ENCODE data around the gene TRIM39. TPM values are rescaled to one million over a fixed set of nuclear protein-coding genes. Genes with fewer than 3 reads are reported as not detected.

TRIM39 gene
- total and polyA plus RNA-seq, 9 of the 15 experiments (the other 6 are each of a cell fraction or from before 2014, with no cell fraction given), result 5.6 to 17.7 (median 12.8) TPM

Small RNAs within 50 kb of the gene (small RNA-seq; reads per million reads assigned to genes)
- gene HLA-N, result not detected

Other genes starting within 250 kb of the TRIM39 start
Only the 7 nearest of the 10 such genes appear.
- gene TRIM31, start 213.8 kb upstream of the TRIM39 start, total RNA-seq (2014; rRNA removed), result not detected in 2 replicates
- not detected in 2 replicates for gene TRIM31, start 213.8 kb upstream of the TRIM39 start, total RNA-seq (2014; rRNA removed; fragmentation: Illumina TruSeq; extraction: Trizol)
- gene TRIM31, start 213.8 kb upstream of the TRIM39 start, total RNA-seq (2015; rRNA removed; fragmentation: Illumina TruSeq; extraction: Trizol), result not detected in 2 replicates
- gene TRIM31, start 213.8 kb upstream of the TRIM39 start, total RNA-seq (2021), result not detected in 2 replicates
- not detected in 2 replicates for gene TRIM31, start 213.8 kb upstream of the TRIM39 start, polyA plus RNA-seq (2011; rRNA removed)
- not detected in 2 replicates for gene TRIM31, start 213.8 kb upstream of the TRIM39 start, polyA plus RNA-seq (2014; fragmentation: Illumina TruSeq; extraction: Trizol)
- gene TRIM31, start 213.8 kb upstream of the TRIM39 start, polyA plus RNA-seq (2014; fragmentation: Nextera tagmentation; extraction: Ambion mirVana), result not detected
- not detected in 2 replicates for gene TRIM31, start 213.8 kb upstream of the TRIM39 start, polyA plus RNA-seq (2014; rRNA removed)
- gene TRIM40, start 190.8 kb upstream of the TRIM39 start, total RNA-seq (2014; rRNA removed), result not detected in 2 replicates
- not detected in 2 replicates for gene TRIM40, start 190.8 kb upstream of the TRIM39 start, total RNA-seq (2014; rRNA removed; fragmentation: Illumina TruSeq; extraction: Trizol)
- gene TRIM40, start 190.8 kb upstream of the TRIM39 start, total RNA-seq (2015; rRNA removed; fragmentation: Illumina TruSeq; extraction: Trizol), result not detected in 2 replicates
- gene TRIM40, start 190.8 kb upstream of the TRIM39 start, total RNA-seq (2021), result not detected in 2 replicates
- gene TRIM40, start 190.8 kb upstream of the TRIM39 start, polyA plus RNA-seq (2011; rRNA removed), result not detected in 2 replicates
- not detected in 2 replicates for gene TRIM40, start 190.8 kb upstream of the TRIM39 start, polyA plus RNA-seq (2014; fragmentation: Illumina TruSeq; extraction: Trizol)
- gene TRIM40, start 190.8 kb upstream of the TRIM39 start, polyA plus RNA-seq (2014; fragmentation: Nextera tagmentation; extraction: Ambion mirVana), result under 1 TPM in 1 of 2 experiments, not detected in 1; 0.04 TPM
- gene TRIM40, start 190.8 kb upstream of the TRIM39 start, polyA plus RNA-seq (2014; rRNA removed), result 0.08 TPM in 1 of 2 replicates, not detected in the other
- 0.36 and 0.61 TPM in 2 replicates for gene TRIM10, start 165.7 kb upstream of the TRIM39 start, total RNA-seq (2014; rRNA removed)
- 0.65 and 0.73 TPM in 2 replicates for gene TRIM10, start 165.7 kb upstream of the TRIM39 start, total RNA-seq (2014; rRNA removed; fragmentation: Illumina TruSeq; extraction: Trizol)
- 0.36 and 0.38 TPM in 2 replicates for gene TRIM10, start 165.7 kb upstream of the TRIM39 start, total RNA-seq (2015; rRNA removed; fragmentation: Illumina TruSeq; extraction: Trizol)
- 0.58 and 0.86 TPM in 2 replicates for gene TRIM10, start 165.7 kb upstream of the TRIM39 start, total RNA-seq (2021)
- 0.26 and 0.31 TPM in 2 replicates for gene TRIM10, start 165.7 kb upstream of the TRIM39 start, polyA plus RNA-seq (2011; rRNA removed)
- 0.74 and 0.83 TPM in 2 replicates for gene TRIM10, start 165.7 kb upstream of the TRIM39 start, polyA plus RNA-seq (2014; fragmentation: Illumina TruSeq; extraction: Trizol)
- gene TRIM10, start 165.7 kb upstream of the TRIM39 start, polyA plus RNA-seq (2014; fragmentation: Nextera tagmentation; extraction: Ambion mirVana), result under 1 TPM; 0.15 to 0.36 TPM
- 0.90 and 1.00 TPM in 2 replicates for gene TRIM10, start 165.7 kb upstream of the TRIM39 start, polyA plus RNA-seq (2014; rRNA removed)
- 2.3 and 2.6 TPM in 2 replicates for gene TRIM15, start 163.4 kb upstream of the TRIM39 start, total RNA-seq (2014; rRNA removed)
- 0.80 and 0.91 TPM in 2 replicates for gene TRIM15, start 163.4 kb upstream of the TRIM39 start, total RNA-seq (2014; rRNA removed; fragmentation: Illumina TruSeq; extraction: Trizol)
- gene TRIM15, start 163.4 kb upstream of the TRIM39 start, total RNA-seq (2015; rRNA removed; fragmentation: Illumina TruSeq; extraction: Trizol), result 0.34 and 0.83 TPM in 2 replicates
- gene TRIM15, start 163.4 kb upstream of the TRIM39 start, total RNA-seq (2021), result 1.2 TPM in 2 replicates
- gene TRIM15, start 163.4 kb upstream of the TRIM39 start, polyA plus RNA-seq (2011; rRNA removed), result 0.21 and 0.65 TPM in 2 replicates
- 0.70 and 1.2 TPM in 2 replicates for gene TRIM15, start 163.4 kb upstream of the TRIM39 start, polyA plus RNA-seq (2014; fragmentation: Illumina TruSeq; extraction: Trizol)
- under 1 TPM; 0.06 to 0.15 TPM for gene TRIM15, start 163.4 kb upstream of the TRIM39 start, polyA plus RNA-seq (2014; fragmentation: Nextera tagmentation; extraction: Ambion mirVana)
- gene TRIM15, start 163.4 kb upstream of the TRIM39 start, polyA plus RNA-seq (2014; rRNA removed), result 2.2 and 2.9 TPM in 2 replicates
- gene TRIM26, start 113.5 kb upstream of the TRIM39 start, total RNA-seq (2014; rRNA removed), result 2.8 and 5.3 TPM in 2 replicates
- 2.2 TPM in 2 replicates for gene TRIM26, start 113.5 kb upstream of the TRIM39 start, total RNA-seq (2014; rRNA removed; fragmentation: Illumina TruSeq; extraction: Trizol)
- gene TRIM26, start 113.5 kb upstream of the TRIM39 start, total RNA-seq (2015; rRNA removed; fragmentation: Illumina TruSeq; extraction: Trizol), result 3.7 and 4.3 TPM in 2 replicates
- 5.0 and 5.3 TPM in 2 replicates for gene TRIM26, start 113.5 kb upstream of the TRIM39 start, total RNA-seq (2021)
- gene TRIM26, start 113.5 kb upstream of the TRIM39 start, polyA plus RNA-seq (2011; rRNA removed), result 1.4 and 2.0 TPM in 2 replicates
- 5.0 and 5.1 TPM in 2 replicates for gene TRIM26, start 113.5 kb upstream of the TRIM39 start, polyA plus RNA-seq (2014; fragmentation: Illumina TruSeq; extraction: Trizol)
- 1 to 10 TPM in 1 of 2 experiments, under 1 TPM in 1; 0.80 to 1.1 TPM for gene TRIM26, start 113.5 kb upstream of the TRIM39 start, polyA plus RNA-seq (2014; fragmentation: Nextera tagmentation; extraction: Ambion mirVana)
- gene TRIM26, start 113.5 kb upstream of the TRIM39 start, polyA plus RNA-seq (2014; rRNA removed), result 2.6 and 3.7 TPM in 2 replicates
- 231 and 363 TPM in 2 replicates for gene RPP21, start 18.2 kb downstream of the TRIM39 start, total RNA-seq (2014; rRNA removed)
- 50.5 and 62.1 TPM in 2 replicates for gene RPP21, start 18.2 kb downstream of the TRIM39 start, total RNA-seq (2014; rRNA removed; fragmentation: Illumina TruSeq; extraction: Trizol)
- 164 and 166 TPM in 2 replicates for gene RPP21, start 18.2 kb downstream of the TRIM39 start, total RNA-seq (2015; rRNA removed; fragmentation: Illumina TruSeq; extraction: Trizol)
- 159 and 178 TPM in 2 replicates for gene RPP21, start 18.2 kb downstream of the TRIM39 start, total RNA-seq (2021)
- gene RPP21, start 18.2 kb downstream of the TRIM39 start, polyA plus RNA-seq (2011; rRNA removed), result 88.9 and 90.3 TPM in 2 replicates
- gene RPP21, start 18.2 kb downstream of the TRIM39 start, polyA plus RNA-seq (2014; fragmentation: Illumina TruSeq; extraction: Trizol), result 83.9 and 235 TPM in 2 replicates
- 100 to 1,000 TPM; 201 to 246 TPM for gene RPP21, start 18.2 kb downstream of the TRIM39 start, polyA plus RNA-seq (2014; fragmentation: Nextera tagmentation; extraction: Ambion mirVana)
- gene RPP21, start 18.2 kb downstream of the TRIM39 start, polyA plus RNA-seq (2014; rRNA removed), result 362 and 376 TPM in 2 replicates
- gene HLA-E, start 162.6 kb downstream of the TRIM39 start, total RNA-seq (2014; rRNA removed), result 39.9 and 45.5 TPM in 2 replicates
- 14.8 and 15.0 TPM in 2 replicates for gene HLA-E, start 162.6 kb downstream of the TRIM39 start, total RNA-seq (2014; rRNA removed; fragmentation: Illumina TruSeq; extraction: Trizol)
- gene HLA-E, start 162.6 kb downstream of the TRIM39 start, total RNA-seq (2015; rRNA removed; fragmentation: Illumina TruSeq; extraction: Trizol), result 25.0 and 25.8 TPM in 2 replicates
- gene HLA-E, start 162.6 kb downstream of the TRIM39 start, total RNA-seq (2021), result 31.0 and 38.0 TPM in 2 replicates
- 27.2 and 28.8 TPM in 2 replicates for gene HLA-E, start 162.6 kb downstream of the TRIM39 start, polyA plus RNA-seq (2011; rRNA removed)
- gene HLA-E, start 162.6 kb downstream of the TRIM39 start, polyA plus RNA-seq (2014; fragmentation: Illumina TruSeq; extraction: Trizol), result 26.8 and 37.5 TPM in 2 replicates
- 1 to 10 TPM; 3.2 to 4.0 TPM for gene HLA-E, start 162.6 kb downstream of the TRIM39 start, polyA plus RNA-seq (2014; fragmentation: Nextera tagmentation; extraction: Ambion mirVana)
- 38.4 and 38.9 TPM in 2 replicates for gene HLA-E, start 162.6 kb downstream of the TRIM39 start, polyA plus RNA-seq (2014; rRNA removed)